Esophagus squamous epithelium (tissue), 5 donors: Measurements from ENCODE around the gene TRABD2B. TPM values are rescaled to one million over a fixed set of nuclear protein-coding genes. Genes with fewer than 3 reads are reported as not detected.

Source experiments
- DNase-seq: peaks from one replicate; lab custom pipeline; 2025; lab: John Stamatoyannopoulos, UW
- H3K27ac ChIP-seq, 4 donors: fragments of 200-600 bp; sonication (generic); one replicate each; pipeline ENCODE4 v1.5.1; 2016 to 2019; ENCODE audit warnings: mild to moderate bottlenecking in 1 of 4
- H3K27me3 ChIP-seq, 4 donors: fragments of 200-600 bp; sonication (generic); 1 replicate in 3 of 4; 2 replicates in 1 of 4; pipeline versions ENCODE4 v1.5.1 to v1.6.0; 2017 to 2021; ENCODE audit warnings: antibody characterized with exemption in 1 of 4
- H3K36me3 ChIP-seq, 3 donors: fragments of 200-600 bp; sonication (generic); one replicate each; pipeline ENCODE4 v1.5.1; 2016 to 2019
- H3K4me1 ChIP-seq, 3 donors: fragments of 200-600 bp; sonication (generic); one replicate each; pipeline ENCODE4 v1.5.1; 2017 to 2019
- H3K4me3 ChIP-seq, 4 donors: fragments of 200-600 bp; sonication (generic); 1 replicate in 3 of 4; 2 replicates in 1 of 4; pipeline ENCODE4 v1.5.1; 2016 to 2019; ENCODE audit warnings: mild to moderate bottlenecking in 2 of 4, moderate library complexity in 1 of 4
- H3K9me3 ChIP-seq, 3 donors: fragments of 200-600 bp; sonication (generic); one replicate each; pipeline ENCODE4 v1.5.1; 2016 to 2019
- CTCF ChIP-seq, 6 experiments: fragments of 450-650 bp in 4 of 6; fragments of 200-600 bp in 2 of 6; sonication (generic) in 2 of 6; IDR thresholded peaks; one replicate each; pipeline ENCODE4 v1.5.1; 2016 to 2019; ENCODE audit warnings: antibody characterized with exemption in 6 of 6, mild to moderate bottlenecking in 4 of 6, moderate library complexity in 4 of 6
- POLR2A ChIP-seq, 4 donors: fragments of 450-650 bp; IDR thresholded peaks; one replicate each; pipeline ENCODE4 v1.6.1; 2017; ENCODE audit warnings: antibody characterized with exemption in 4 of 4, mild to moderate bottlenecking in 4 of 4, moderate library complexity in 3 of 4
- WGBS, 2 donors: methylation state at CpG; one replicate each; pipeline ENCODE4 v1.1.5; 2018; 5-methylcytosine and 5-hydroxymethylcytosine counted together
- intact Hi-C: fragments of 100-400 bp; cut with DNase I; formaldehyde crosslinking; loops from one replicate; pipeline ENCODE4 v1.15.0; 2022
- total RNA-seq, 4 donors: library from RNA; depleted of rRNA; stranded (reverse); fragments of >200 nt; gene quantifications; one replicate each; pipeline ENCODE4 v1.1.0, GENCODE V29; 2016
- donor health status: DM: yes; HTN: yes; CAD: no.

Gene TRABD2B
- total RNA-seq, 4 donors from 2014 or later: 0.26 to 1.7 (median 0.50) TPM

- TF ChIP-seq CTCF (IDR thresholded peaks at IDR 0.05): no peak
- TF ChIP-seq POLR2A (IDR thresholded peaks at IDR 0.05): no peak
- peaks cover 0 to 22% (median 5%) of the 10 kb centered on the region in 3 donors for H3K4me1 ChIP-seq
- DNase-seq: no peak
- no peaks in the 10 kb centered on the region for H3K9me3 ChIP-seq
- peaks cover 0 to 5% (median 0%) of the 10 kb centered on the region in 4 donors for H3K27me3 ChIP-seq
- no peaks in the 10 kb centered on the region for H3K36me3 ChIP-seq
- WGBS, 2 donors: 64% methylated on average over 4 of the region's 5 CpGs; no CpG with 5 or more reads in 1 of the 2 donors
- no peak overlapping the region for H3K4me3 ChIP-seq
- intact Hi-C loops: no loop called here
- peak overlapping the region in 2 of 4 donors; percentile 29 to 31 for H3K27ac ChIP-seq
Measured at GRCh38 chr1:47875831-47876586, 121.2 kb downstream of the TRABD2B start.

- Histone ChIP-seq H3K36me3 (no peaks in the 10 kb centered on the region), H3K9me3 (no peaks in the 10 kb centered on the region), H3K27me3 (peaks cover 0 to 5% (median 0%) of the 10 kb centered on the region in 4 donors), H3K4me3 (no peak overlapping the region), H3K4me1 (peaks cover 0 to 22% (median 5%) of the 10 kb centered on the region in 3 donors), H3K27ac (peak overlapping the region in 1 of 4 donors; percentile 33)
- TF ChIP-seq POLR2A (IDR thresholded peaks at IDR 0.05) (no peak), CTCF (IDR thresholded peaks at IDR 0.05) (no peak)
- intact Hi-C loops: no loop called here
- DNase-seq: no peak
- 87 to 98% methylated on average over 3 to 6 of the region's 6 CpGs for WGBS, 2 donors
Measured at GRCh38 chr1:47875036-47875435, 122.1 kb downstream of the TRABD2B start.

DNA sequence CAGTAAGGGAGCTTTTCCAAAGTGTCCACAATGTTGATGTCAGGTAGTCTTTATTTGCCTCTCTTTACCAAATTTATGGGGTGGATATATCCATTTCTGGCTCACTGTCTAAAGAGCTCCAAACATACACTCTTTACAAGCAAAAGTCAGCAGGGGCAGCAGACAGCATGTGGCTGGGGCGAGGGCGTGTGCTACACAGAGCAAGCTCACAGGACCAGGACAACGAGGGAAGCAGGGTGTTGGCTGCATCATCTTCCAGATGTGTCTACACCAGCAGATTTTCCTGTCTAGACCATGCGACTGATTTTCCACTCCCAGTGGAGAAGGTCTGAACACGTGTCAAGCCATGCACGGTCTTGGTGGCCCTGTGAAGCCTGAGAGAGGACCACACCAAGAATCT is 123.8 kb downstream of the TRABD2B start:
- TF ChIP-seq POLR2A (IDR thresholded peaks at IDR 0.05) (no peak), CTCF (IDR thresholded peaks at IDR 0.05) (no peak)
- no peak for DNase-seq
- peaks cover 0 to 9% (median 0%) of the 10 kb centered on the region in 4 donors for H3K27me3 ChIP-seq
- no peaks in the 10 kb centered on the region for H3K9me3 ChIP-seq
- WGBS, 2 donors: 67 to 69% methylated on average over 3 to 6 of the region's 6 CpGs
- H3K4me1 ChIP-seq: peaks cover 0 to 22% (median 5%) of the 10 kb centered on the region in 3 donors
- no peak overlapping the region for H3K4me3 ChIP-seq
- intact Hi-C loops: no loop called here
- no peak overlapping the region for H3K27ac ChIP-seq
- H3K36me3 ChIP-seq: no peaks in the 10 kb centered on the region

- Histone ChIP-seq H3K9me3 (no peaks in the 10 kb centered on the region), H3K27ac (no peak overlapping the region), H3K4me3 (no peak overlapping the region), H3K4me1 (peaks cover 0 to 22% (median 5%) of the 10 kb centered on the region in 3 donors), H3K27me3 (peaks cover 0 to 9% (median 0%) of the 10 kb centered on the region in 4 donors), H3K36me3 (no peaks in the 10 kb centered on the region)
- DNase-seq: no peak
- WGBS, 2 donors: 72 to 84% methylated on average over 3 of the region's 3 CpGs
- intact Hi-C loops: no loop called here
- TF ChIP-seq POLR2A (IDR thresholded peaks at IDR 0.05) (no peak), CTCF (IDR thresholded peaks at IDR 0.05) (no peak)
Measured at GRCh38 chr1:47872886-47873285, 124.3 kb downstream of the TRABD2B start.

GRCh38 chr1:47871799-47872353 is 125.3 kb downstream of the TRABD2B start:
- no peaks in the 10 kb centered on the region for H3K9me3 ChIP-seq
- TF ChIP-seq POLR2A (IDR thresholded peaks at IDR 0.05): no peak
- no peak for TF ChIP-seq CTCF (IDR thresholded peaks at IDR 0.05)
- WGBS, 2 donors: 82% methylated on average over 2 of the region's 2 CpGs; no CpG with 5 or more reads in 1 of the 2 donors
- H3K27me3 ChIP-seq: peaks cover 0 to 9% (median 0%) of the 10 kb centered on the region in 4 donors
- no peak overlapping the region for H3K27ac ChIP-seq
- intact Hi-C loops: no loop called here
- no peak for DNase-seq
- no peak overlapping the region for H3K4me3 ChIP-seq
- no peaks in the 10 kb centered on the region for H3K36me3 ChIP-seq
- H3K4me1 ChIP-seq: peaks cover 0 to 28% (median 10%) of the 10 kb centered on the region in 3 donors
